GM21723 (cell line): Measurements from ENCODE around the gene RNF225.
A peak's percentile ranks its signal among the peaks of the same experiment; 100 is the strongest.
"Not testable (repeated sequence)": the region's sequence is repeated elsewhere in the genome, so short reads cannot be mapped to it uniquely, and the experiment has no call there.

Experiments used
- ATAC-seq: cut with Tn5 transposase; IDR thresholded peaks from one replicate; pipeline ENCODE4 v1.9.1; 2021; ENCODE audit warnings: mild to moderate bottlenecking, moderate library complexity; ENCODE audit not compliant: unreplicated experiment

RNF225 gene

GRCh38 chr19:58361900-58362271 lies 33.6 kb upstream of the RNF225 start:
- peak; percentile 31 for ATAC-seq

GRCh38 chr19:58362272-58362994 lies 33.0 kb upstream of the RNF225 start, which contains the start of gene ZNF497:
TSS of gene ZNF497 (minus strand) at chr19:58362751. CDS start at chr19:58357635, 5,116 bp downstream.
- ATAC-seq = peak; percentile 85

- no peak for ATAC-seq
Observed at GRCh38 chr19:58364146-58364545, 31.3 kb upstream of the RNF225 start.

GRCh38 chr19:58366585-58367430 lies 28.6 kb upstream of the RNF225 start:
- ATAC-seq = no peak

- ATAC-seq = no peak
Observed at GRCh38 chr19:58367698-58368454, 27.6 kb upstream of the RNF225 start.

- no peak for ATAC-seq
Observed at GRCh38 chr19:58368561-58369360, 26.7 kb upstream of the RNF225 start.

GRCh38 chr19:58372311-58373133 lies 22.9 kb upstream of the RNF225 start:
- ATAC-seq = no peak

GRCh38 chr19:58374200-58374599 lies 21.3 kb upstream of the RNF225 start:
- no peak for ATAC-seq

- ATAC-seq = not testable (repeated sequence)
Observed at GRCh38 chr19:58376724-58377123, 18.7 kb upstream of the RNF225 start.

GRCh38 chr19:58379246-58379645 lies 16.2 kb upstream of the RNF225 start:
- ATAC-seq = no peak

GRCh38 chr19:58380037-58380661 lies 15.3 kb upstream of the RNF225 start:
- peak; percentile 2 for ATAC-seq

- ATAC-seq = peak; percentile 75
Observed at GRCh38 chr19:58380662-58381459, 14.6 kb upstream of the RNF225 start, which contains the start of gene ZNF837. TSS of gene ZNF837 (minus strand) at chr19:58381030. CDS start at chr19:58369332, 11,698 bp downstream.

- no peak for ATAC-seq
Observed at GRCh38 chr19:58381460-58382212, 13.8 kb upstream of the RNF225 start.

- no peak for ATAC-seq
Observed at GRCh38 chr19:58382997-58383603, 12.4 kb upstream of the RNF225 start.

GRCh38 chr19:58385313-58385890 lies 10.1 kb upstream of the RNF225 start:
- no peak for ATAC-seq

GRCh38 chr19:58385891-58386575 lies 9.4 kb upstream of the RNF225 start:
- peak; percentile 11 for ATAC-seq
